Measurements from ENCODE around the gene RAB11FIP3.

The RAB11FIP3 gene

GRCh38 chr16:530111-530817, 104.8 kb downstream of the RAB11FIP3 start:
- DNase-seq (ENCODE audit: low read depth in 1 of 2, low spot score in 1 of 2), result no peak

GRCh38 chr16:531494-532125, 106.2 kb downstream of the RAB11FIP3 start:
- no peak for DNase-seq (ENCODE audit: low read depth in 1 of 2, low spot score in 1 of 2)

GRCh38 chr16:533391-534123, 108.1 kb downstream of the RAB11FIP3 start:
- no peak for DNase-seq (ENCODE audit: low read depth in 1 of 2, low spot score in 1 of 2)

GRCh38 chr16:534135-534534, 108.7 kb downstream of the RAB11FIP3 start:
- DNase-seq (ENCODE audit: low read depth in 1 of 2, low spot score in 1 of 2), result no peak

GRCh38 chr16:534856-535445, 109.5 kb downstream of the RAB11FIP3 start:
- no peak for DNase-seq (ENCODE audit: low read depth in 1 of 2, low spot score in 1 of 2)

GRCh38 chr16:535446-536405, 110.3 kb downstream of the RAB11FIP3 start:
- DNase-seq (ENCODE audit: low read depth in 1 of 2, low spot score in 1 of 2), result no peak

GRCh38 chr16:536746-537145, 111.3 kb downstream of the RAB11FIP3 start:
- no peak for DNase-seq (ENCODE audit: low read depth in 1 of 2, low spot score in 1 of 2)

- no peak for DNase-seq (ENCODE audit: low read depth in 1 of 2, low spot score in 1 of 2)
Measured at GRCh38 chr16:537415-538335, 112.2 kb downstream of the RAB11FIP3 start.

GRCh38 chr16:539901-540530, 114.6 kb downstream of the RAB11FIP3 start:
- no peak for DNase-seq (ENCODE audit: low read depth in 1 of 2, low spot score in 1 of 2)

- no peak for DNase-seq (ENCODE audit: low read depth in 1 of 2, low spot score in 1 of 2)
Measured at GRCh38 chr16:540645-541340, 115.3 kb downstream of the RAB11FIP3 start.

- no peak for DNase-seq (ENCODE audit: low read depth in 1 of 2, low spot score in 1 of 2)
Measured at GRCh38 chr16:543301-544164, 118.1 kb downstream of the RAB11FIP3 start.

GRCh38 chr16:544517-544916, 119.1 kb downstream of the RAB11FIP3 start:
- no peak for DNase-seq (ENCODE audit: low read depth in 1 of 2, low spot score in 1 of 2)

GRCh38 chr16:546909-547770, 121.7 kb downstream of the RAB11FIP3 start:
- peak in 1 of 2 donors; percentile 47 for DNase-seq (ENCODE audit: low read depth in 1 of 2, low spot score in 1 of 2)

GRCh38 chr16:548586-548985, 123.1 kb downstream of the RAB11FIP3 start:
- DNase-seq (ENCODE audit: low read depth in 1 of 2, low spot score in 1 of 2), result no peak

GRCh38 chr16:549544-550263, 124.3 kb downstream of the RAB11FIP3 start:
- DNase-seq (ENCODE audit: low read depth in 1 of 2, low spot score in 1 of 2), result no peak

GRCh38 chr16:551210-551609, 125.8 kb downstream of the RAB11FIP3 start:
- DNase-seq (ENCODE audit: low read depth in 1 of 2, low spot score in 1 of 2), result no peak

Data from stimulated activated CD4-positive, alpha-beta T cell treated with anti-CD3 and anti-CD28 coated beads, Interleukin-15, amount 100 ng/mL, for 1 hour (primary cell).